C1 segment of cervical spinal cord (tissue), 14 donors: ENCODE results near the gene ABCA1.

Experiments
- DNase-seq, 14 donors: peaks; one replicate each; lab custom pipeline; 2025; lab: John Stamatoyannopoulos, UW

The ABCA1 gene

DNA sequence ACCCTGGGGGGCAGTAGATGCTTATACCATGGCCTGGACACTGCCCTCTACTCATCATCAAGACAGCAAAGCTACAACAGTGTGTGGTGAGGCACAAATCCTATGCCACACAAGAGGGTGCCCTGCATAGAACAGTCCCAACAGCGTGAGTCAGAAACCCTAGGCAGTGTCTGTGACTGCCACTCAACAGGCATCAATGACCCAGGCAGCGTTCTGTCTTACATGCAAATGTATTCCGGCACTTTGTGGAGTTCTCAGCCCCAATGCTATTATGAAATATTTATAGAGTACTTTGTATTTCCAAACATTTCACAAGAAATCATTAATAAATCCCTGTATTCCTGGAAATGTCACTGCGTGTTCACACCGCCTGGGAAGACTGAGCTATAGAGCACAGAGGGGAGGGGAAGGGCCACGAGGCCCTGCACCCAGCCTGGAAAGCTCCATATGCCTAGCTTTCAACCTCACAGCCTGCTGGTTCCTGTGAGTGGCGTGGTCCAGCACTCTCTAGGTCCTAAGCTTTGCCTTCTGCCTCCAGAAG is 86.3 kb downstream of the ABCA1 start:
- DNase-seq: peak in 1 of 14 donors; percentile 12

DNA sequence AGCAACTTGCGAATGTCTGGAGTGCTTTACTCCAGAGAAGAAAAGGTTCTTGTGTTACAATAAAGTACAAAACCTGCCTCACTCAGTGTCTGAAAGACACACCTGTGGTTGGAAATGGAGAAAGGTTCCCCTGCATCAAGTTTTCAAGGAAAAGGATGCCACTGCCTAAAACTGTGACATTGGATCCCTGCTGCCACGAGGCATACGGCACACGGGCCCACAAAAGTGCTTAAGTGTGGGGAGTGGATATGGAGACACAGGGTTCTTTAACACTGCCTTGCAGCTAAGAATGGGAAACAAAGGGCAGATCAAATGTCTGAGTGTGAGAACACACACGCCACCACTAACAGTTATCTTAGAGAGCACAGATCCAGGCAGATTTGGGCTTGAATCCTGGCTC is 89.0 kb downstream of the ABCA1 start:
- no peak for DNase-seq

DNA sequence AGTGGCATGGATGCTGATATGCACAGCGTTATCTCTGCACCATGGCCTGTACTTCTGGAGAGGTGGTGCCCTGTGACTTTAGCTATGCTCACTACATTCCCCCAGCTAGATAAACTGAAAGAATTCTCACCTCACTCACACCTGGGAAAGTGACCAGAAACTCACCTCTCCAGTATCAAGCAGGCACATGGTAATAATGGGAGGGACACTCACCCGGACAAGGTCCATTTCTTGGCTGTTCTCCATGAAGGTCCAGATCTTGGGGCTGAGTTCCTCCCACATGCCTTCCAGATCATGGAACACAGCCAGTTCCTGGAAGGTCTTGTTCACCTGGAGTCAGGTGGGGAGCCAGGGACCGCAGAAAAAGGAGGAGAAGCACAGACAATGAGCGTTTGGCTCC is 91.2 kb downstream of the ABCA1 start:
- DNase-seq: no peak

DNA sequence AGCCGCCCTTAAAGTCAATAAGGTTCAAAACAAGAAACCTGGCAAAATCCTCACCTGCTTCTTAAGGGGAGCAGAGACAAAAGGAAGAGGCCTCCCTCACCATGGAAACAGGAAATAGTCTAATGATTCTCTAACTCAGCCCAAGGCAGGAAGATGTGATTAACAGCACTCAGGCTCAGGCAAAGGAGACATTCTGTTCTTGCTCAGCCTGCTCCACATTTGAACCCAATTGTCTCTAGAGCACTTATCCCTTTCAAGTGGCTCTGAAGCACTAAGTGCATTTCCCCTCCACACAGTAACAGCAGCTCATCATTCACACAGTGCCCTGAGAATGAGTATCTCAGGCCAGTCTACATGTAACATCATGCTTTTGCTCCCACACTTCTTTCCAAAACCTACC is 91.7 kb downstream of the ABCA1 start:
- no peak for DNase-seq

DNA sequence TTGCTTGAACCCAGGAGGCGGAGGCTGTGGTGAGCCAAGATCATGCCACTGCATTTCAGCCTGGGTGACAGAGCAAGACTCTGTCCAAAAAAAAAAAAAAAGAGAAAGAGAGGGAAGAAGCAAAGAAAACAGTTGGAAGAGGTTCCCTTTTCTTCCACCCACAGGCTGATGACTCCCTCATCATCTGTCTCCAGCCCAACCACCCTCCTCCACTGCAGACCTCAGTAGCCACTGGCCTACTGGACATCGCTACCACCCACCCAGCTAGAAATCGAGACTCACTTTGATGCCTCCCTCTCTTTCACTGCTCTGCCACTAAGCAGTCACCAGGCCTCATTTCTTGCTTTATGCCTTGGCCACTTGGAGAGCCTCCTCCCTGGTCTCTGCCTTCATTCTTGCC is 92.8 kb downstream of the ABCA1 start:
- no peak for DNase-seq

DNA sequence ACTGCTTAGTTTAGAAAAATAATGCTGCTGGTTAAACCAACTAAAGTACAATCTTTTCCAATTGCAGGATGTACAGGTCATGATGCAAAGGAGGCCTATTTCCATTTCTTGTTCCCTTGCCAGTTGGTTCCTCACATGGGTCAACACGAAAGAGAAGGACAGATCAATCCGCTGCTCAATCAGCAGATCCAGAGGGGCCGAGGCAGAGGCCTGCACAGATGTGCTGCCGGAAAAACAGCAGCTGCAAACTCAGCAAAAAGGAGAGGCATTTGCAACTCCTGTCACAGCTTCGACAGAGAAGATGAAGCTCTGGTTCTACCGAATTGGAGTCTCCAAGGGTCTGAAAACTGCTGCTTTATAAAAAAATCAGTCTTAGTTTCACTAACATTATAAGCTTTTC is 94.3 kb downstream of the ABCA1 start:
- no peak for DNase-seq

DNA sequence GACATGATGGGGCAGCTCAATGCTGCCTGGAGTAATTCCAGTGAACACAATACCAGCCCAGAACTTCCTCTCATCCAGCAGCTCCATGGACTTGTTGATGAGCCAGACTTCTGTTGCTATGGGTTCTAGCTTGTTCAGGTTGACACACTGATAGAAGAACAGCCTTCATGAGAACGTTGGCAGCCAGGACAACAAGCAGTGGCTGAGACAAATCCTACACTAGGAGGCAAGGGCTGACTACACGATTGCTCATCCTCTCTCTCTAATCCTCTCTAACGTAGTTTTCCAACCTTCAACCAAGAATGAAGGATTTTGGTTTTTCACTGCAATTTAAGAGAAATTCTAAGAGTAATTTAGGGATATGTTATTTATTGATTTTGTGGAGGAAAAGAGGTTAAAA is 96.3 kb downstream of the ABCA1 start:
- no peak for DNase-seq

DNA sequence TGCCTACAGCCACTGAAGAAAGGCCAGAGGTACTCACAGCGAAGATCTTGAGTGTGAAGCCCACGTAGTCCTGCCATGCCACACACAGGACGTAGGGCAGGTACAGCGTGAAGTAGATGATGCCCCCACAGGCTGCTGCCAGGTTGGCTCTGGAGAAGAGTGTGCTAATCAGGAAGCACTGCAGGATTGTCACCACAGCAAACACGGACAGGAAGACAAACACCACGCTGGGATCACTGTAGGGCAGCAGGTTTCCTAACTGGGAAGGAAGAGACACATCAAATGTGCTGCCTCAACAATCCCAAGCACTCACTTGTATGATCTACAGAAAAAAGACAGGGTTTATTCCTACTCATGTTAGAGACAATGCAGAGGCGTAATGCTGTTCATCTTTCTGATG is 101.0 kb downstream of the ABCA1 start:
- DNase-seq: peak in 1 of 14 donors; percentile 2

DNA sequence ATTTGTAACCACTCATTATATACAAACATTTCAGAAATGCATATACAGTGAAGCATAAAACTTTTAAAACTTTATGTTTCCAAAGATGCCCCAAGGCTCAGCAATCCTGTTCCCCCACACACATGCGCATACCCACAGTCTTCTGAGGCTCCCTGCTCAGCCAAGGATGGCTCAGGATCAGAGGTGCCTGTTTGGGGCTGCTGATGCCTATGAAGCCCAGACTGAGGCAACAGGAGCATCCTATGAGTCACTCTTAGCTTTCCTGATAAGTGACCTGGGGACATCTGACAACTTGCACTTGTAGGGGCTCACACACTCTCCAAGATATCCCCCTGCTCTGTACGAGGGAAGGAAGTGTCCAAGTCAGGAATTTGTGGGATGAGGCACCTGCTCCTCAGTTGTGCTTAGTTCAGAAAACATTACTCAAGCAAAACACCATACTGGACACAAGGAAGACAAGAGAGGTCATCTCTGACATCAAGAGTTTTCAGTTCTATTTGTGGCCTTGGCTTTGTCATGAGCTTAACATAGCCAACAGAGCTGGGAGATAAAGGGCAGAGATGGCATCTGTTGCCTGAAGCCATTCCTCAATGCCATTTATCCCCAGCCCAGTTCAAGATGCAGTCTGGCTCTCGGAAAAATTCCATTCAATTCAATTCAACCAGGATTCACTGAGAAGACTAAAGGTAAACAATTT is 101.7 kb downstream of the ABCA1 start:
- no peak for DNase-seq

DNA sequence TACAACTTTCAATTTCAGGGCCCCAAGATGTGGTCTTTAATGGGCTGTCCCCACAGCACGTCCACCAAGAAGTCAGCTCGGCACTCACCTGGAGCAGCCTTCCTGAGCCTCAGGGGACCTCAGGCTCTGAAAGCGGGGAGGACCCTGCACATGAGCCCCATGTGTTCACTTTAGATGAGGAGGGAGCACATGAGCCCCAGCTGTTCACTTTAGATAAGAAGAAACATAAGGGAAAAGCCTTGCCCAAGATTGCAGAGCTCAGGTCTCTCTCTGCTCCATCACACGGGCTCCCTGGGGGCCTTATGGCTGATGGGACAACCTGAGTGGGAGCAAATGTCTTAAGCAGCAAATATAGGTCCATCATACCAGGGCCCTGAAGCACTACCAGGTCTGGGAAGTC is 107.6 kb downstream of the ABCA1 start:
- no peak for DNase-seq

DNA sequence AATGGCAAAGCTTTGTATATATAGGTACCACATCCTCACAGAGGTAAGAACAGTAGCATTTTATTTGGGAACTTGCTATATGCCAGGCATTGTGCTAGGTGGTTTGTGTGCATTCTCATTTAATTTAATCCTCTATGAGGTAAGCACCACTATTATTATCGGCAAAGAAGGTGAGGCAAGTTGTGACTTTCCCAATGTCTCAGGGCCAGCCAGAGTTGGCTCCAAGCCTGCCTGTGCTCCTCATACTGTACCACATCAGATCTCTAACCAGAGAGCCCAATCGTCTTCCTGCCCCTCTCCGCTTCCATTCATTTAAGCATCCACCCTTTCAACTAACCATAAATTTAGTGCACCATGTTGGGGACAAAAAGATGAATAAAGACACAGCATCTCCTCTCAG is 108.9 kb downstream of the ABCA1 start:
- no peak for DNase-seq

DNA sequence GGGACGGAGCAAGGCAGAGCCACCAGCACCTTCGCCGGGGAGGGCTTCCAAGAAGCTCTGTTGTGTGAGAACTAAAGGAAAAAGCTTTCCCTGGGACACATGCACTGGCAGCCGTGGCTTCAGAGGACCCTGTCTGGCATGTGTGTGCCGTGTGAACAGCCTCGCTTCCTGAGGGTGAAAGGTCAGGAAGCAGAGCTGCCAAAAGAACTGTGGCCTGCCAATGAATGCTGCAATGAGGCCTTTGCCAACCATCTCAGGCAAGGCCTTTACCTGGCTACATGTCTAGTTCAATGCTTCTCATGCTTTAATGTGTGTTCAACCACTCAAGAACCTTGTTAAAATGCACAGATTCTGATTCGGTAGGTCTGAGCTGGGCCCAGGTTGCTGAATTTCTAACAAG is 110.5 kb downstream of the ABCA1 start:
- DNase-seq: no peak

DNA sequence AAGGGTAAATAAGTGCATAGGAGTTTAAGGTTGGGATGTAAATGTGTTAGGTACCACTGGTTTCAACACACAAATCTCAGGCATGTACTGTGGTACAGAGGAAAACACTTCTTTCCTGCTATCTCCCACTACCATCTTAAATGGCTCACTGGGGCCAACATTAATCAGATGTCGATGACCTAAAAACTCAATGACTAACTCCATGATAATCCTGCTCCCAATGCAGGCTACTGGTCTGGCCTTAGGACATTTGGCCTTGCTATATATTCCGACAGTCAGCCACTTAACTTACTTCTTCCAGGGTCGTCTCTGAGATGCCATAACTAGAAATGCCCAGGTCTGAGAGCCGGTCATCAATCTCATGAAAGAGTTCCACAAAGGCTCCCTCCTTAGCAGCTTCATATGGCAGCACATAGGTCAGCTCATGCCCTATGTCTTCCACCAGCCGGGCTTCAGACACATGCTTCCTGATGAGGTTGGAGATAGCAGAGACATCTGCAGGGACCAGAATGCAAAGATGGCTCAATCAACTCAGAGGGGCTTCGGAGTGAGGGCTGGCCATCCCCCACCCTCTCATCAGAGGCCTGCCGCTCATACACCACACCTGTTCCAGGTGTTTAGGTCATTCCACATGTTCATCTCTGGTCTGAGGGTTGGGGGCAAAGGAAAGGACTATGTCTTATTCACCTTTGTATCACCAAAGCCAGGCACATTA is 111.9 kb downstream of the ABCA1 start:
- no peak for DNase-seq

DNA sequence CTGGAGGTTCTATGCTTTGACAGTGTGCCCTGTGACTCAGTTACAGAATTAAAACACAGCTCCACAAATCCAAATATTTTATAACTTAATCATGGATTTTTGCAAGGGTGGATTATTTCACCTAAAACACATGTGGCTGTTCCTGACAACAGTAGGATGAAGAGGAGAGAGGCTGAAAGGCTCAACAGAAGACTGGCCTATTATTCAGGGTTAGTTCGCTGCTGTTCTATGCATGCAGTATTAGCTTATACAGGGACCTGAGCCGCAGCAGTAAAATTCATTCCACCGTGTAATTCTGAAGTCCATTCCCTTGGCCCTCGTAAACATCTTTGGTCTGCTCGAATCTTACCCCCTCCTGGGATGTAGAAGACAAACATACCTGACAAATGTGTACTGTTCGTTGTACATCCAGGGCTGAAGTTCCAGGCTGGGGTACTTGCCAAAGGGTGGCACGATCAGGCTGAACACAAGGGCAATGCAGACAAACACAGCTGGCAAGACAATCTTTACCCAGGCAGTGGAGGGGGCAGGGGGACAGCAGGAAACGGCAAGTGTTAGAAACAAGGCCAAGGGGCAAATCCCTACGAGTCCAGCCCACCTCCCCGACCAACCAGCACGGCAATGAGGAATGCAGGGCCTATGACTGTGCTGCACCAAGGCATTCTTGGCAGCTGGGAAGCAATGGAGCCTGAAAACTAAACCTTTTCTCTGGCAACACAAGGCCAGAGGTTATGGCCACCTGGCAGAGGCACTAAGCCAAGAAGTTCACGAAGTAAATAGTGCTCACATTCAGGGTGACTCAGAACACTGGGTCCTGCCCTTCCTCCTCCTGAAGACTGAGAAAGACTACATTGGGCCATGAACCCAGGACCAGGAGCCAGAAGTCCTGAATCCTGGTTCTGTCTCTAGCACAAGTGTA is 117.3 kb downstream of the ABCA1 start:
- DNase-seq: peak in 6 of 14 donors; percentile 9 to 53 (median 34)

DNA sequence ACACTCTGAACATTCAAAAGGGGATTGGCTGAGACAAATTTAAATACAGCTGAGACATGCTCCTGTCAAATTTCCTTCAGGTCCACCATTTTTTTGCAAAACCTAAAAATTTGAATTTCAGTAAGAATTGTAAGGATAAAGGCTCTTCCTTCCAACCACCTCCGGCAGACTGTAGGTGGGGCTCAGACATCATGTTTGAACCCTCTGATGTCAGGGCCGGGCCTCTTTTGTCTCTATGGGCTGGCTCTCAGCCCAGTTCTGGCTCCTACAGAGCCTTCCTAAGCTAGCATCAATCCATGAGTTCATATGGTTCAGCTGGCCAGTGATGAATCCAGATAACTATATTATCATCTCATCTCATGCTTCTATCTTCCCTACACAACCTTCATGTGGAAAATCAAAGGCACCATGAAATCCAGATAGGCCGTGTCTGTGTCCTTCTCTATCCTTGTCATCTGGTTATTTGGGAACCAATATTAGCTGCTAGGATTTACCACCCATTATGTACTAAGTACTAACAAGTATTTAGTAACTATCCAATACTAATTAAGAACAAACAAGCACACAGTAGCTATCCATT is 119.8 kb downstream of the ABCA1 start:
- peak in 8 of 14 donors; percentile 3 to 19 (median 10) for DNase-seq

DNA sequence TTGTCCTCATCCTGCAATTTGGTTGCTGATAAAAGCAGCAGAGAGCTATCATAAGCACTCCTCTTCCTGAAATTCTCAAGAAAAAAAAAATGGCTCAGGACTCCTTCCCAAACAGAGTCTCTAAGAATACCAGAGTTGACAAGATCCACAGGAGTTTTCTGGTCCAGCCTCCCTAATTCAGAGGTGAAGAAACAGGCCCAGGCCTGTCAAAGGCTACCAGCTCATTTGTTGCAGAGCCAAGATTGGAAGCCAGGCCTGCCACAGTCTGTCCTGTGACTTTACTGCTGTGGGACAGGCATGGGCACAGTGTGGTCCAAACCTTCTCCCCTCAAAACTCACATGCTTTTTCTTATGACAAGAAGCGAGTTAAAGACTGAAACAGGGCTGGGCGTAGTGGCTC is 122.5 kb downstream of the ABCA1 start:
- DNase-seq: no peak

DNA sequence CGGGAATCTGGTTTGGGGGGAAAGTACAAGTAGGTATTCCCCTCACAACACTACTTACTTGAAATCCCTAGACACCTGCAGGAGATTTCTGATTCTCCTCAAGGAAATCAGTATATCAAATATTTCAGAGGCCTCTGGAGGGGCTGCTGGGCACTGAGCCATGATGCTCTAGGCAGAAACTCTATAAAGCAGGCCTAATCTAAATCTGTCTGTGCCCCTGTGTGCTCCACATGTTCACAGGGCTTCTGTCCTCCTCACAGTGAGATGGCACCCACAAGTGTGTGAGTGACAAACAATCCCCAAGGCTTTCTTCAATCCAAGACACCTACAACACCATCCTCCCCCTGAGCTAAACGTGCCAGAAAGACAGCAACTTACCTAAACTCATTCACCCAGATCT is 125.0 kb downstream of the ABCA1 start:
- DNase-seq: no peak

DNA sequence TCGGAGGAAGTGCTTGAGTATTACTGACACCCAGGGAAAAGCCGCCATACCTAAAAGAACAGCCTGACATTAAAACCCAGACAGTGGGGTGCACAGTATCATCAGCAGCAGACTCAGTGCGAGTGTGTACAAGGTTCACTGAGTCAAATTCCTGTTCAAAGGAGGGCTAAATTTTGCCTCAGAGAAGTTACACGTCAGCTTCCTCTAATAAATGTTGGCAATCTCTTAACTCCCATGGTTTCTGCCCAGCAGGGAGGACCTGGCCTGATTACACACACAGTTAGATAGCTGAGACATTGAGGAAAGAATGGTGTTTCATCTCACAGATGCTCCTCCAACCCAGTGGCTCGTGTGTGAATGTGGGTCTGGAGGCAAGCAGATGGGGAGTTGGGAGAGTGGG is 125.8 kb downstream of the ABCA1 start:
- no peak for DNase-seq

DNA sequence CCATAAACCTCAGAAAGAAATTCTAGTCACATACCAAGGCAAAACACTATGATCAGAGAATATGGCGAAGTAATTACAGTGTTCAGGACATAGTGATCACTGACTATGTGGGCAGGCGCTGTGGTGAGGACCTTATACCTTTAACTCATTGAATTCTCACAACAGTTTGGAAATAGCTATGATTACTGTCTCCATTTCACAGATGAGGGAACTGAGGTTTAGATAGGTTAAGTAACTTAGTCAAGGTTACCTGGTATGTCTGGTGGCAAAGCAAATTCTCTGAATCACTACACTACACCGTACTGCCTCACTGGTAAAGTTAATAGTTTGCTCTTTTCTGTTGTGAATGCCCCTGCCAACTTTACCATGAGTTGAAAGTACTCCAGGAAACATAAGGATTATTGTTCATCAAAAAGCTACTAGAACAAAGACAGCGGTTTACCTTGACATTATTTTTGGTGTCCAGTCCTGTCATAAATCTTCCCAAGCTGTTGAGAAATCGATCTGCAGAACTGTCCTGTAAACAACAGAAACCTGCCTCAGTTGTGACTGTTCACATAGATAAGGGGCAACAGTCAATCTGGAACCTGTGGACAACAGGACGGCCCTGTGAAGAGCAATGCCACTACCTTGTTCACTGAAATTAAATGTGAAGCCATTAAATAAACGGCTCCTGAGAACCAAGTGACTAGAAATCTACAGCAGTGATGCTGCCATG is 127.7 kb downstream of the ABCA1 start:
- no peak for DNase-seq

DNA sequence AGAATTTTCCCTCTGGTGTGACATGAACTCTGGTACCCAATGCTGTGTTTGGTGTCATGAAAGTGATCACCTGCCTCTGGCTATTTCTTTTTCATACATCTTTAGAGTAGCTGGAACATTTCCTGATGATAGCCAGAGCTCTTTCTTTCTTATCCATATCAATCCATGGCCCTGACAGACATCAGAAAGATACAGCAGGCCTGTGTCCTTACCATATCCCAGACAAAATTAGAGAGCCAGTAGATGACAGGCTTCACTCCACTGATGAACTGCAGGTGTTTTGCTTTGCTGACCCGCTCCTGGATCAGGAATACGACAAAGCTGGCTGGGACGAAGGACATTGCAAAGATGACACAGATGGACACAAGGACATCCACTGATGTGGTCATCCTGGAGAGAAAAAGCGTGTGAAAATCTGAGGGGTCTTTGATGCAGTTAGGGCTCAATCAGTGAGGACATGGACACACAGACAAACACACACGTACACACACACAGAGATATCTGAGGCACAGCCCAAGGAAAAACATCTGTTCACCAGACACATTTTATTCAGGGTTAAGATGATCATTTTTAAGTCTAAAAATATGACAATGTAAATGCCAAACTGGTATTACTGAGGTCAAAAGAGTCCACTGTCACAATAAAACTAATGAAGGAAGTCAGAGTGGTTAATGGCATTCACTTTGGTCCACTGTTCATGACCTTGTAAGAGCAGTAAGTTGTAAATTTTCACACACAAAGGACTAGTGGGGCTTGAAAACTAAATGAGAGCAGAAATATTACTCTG is 129.6 kb downstream of the ABCA1 start:
- DNase-seq: no peak
